Osteoblast (primary cell): ENCODE data around the gene CLTCL1. TPM values are rescaled to one million over a fixed set of nuclear protein-coding genes. Genes with fewer than 3 reads are reported as not detected.

Experiments used
- DNase-seq: peaks from one replicate; pipeline ENCODE4 v3.0.0; 2011; ENCODE audit warnings: low spot score, mixed read lengths; ENCODE audit not compliant: insufficient read length; ENCODE audit errors: missing footprints
- H2AFZ ChIP-seq: 2 replicates; pipeline ENCODE4 v1.6.0; 2011; ENCODE audit warnings: mild to moderate bottlenecking, low read length
- H3K27ac ChIP-seq: 2 replicates; pipeline ENCODE4 v1.5.1; 2011; ENCODE audit warnings: mild to moderate bottlenecking, low read depth, low read length, moderate library complexity
- H3K27me3 ChIP-seq: 2 replicates; pipeline ENCODE4 v1.6.0; 2012; ENCODE audit warnings: mild to moderate bottlenecking, control low read depth, inconsistent platforms, low read length, moderate library complexity; ENCODE audit not compliant: insufficient read depth
- H3K36me3 ChIP-seq: 2 replicates; pipeline ENCODE4 v1.5.1; 2011; ENCODE audit warnings: mild to moderate bottlenecking, low read length, control low read depth, moderate library complexity; ENCODE audit not compliant: insufficient read depth
- H3K4me1 ChIP-seq: 2 replicates; pipeline ENCODE4 v1.5.1; 2011; ENCODE audit warnings: mild to moderate bottlenecking, low read length, control low read depth, moderate library complexity; ENCODE audit not compliant: insufficient read depth
- H3K4me2 ChIP-seq: 2 replicates; pipeline ENCODE4 v1.6.0; 2011; ENCODE audit warnings: mild to moderate bottlenecking, low read length; ENCODE audit not compliant: insufficient read depth
- H3K4me3 ChIP-seq: fragments of 200-600 bp; sonication (generic); 3 replicates; pipeline ENCODE4 v1.5.1; 2012; ENCODE audit warnings: mild to moderate bottlenecking, low read length, inconsistent platforms; ENCODE audit not compliant: insufficient read depth
- H3K79me2 ChIP-seq: 2 replicates; pipeline ENCODE4 v1.6.0; 2012; ENCODE audit warnings: mild to moderate bottlenecking, low read length, control low read depth, inconsistent platforms; ENCODE audit not compliant: insufficient read depth
- H3K9me3 ChIP-seq: 2 replicates; pipeline ENCODE4 v1.5.1; 2011; ENCODE audit warnings: low read depth, low read length, control low read depth
- H4K20me1 ChIP-seq: 2 replicates; pipeline ENCODE4 v1.6.0; 2012; ENCODE audit warnings: mild to moderate bottlenecking, low read length, control low read depth; ENCODE audit not compliant: insufficient read depth
- total RNA-seq: library from RNA; depleted of rRNA; stranded (reverse); fragments of >200 nt; gene quantifications from 2 replicates; pipeline ENCODE4 v1.2.3, GENCODE V29; 2012
- TF ChIP-seq, protein P1 (sequence below): IDR thresholded peaks from 2 replicates; pipeline ENCODE4 v1.5.1; 2011; ENCODE audit warnings: mild to moderate bottlenecking, low read depth, low read length, moderate library complexity; ENCODE audit errors: extremely low read depth

Gene CLTCL1
- total RNA-seq, 1 donor: 29.7 TPM

- no peaks in the 10 kb centered on the region for H3K4me1 ChIP-seq
Measured at GRCh38 chr22:19253143-19253542, 38.4 kb downstream of the CLTCL1 start.

GRCh38 chr22:19244600-19245352 is 46.7 kb downstream of the CLTCL1 start:
- Histone ChIP-seq H3K4me3 (no peak overlapping the region), H3K27ac (no peak overlapping the region), H3K79me2 (no peaks in the 10 kb centered on the region), H3K36me3 (peaks cover 4% of the 10 kb centered on the region), H3K4me1 (no peaks in the 10 kb centered on the region), H3K27me3 (no peaks in the 10 kb centered on the region), H2AFZ (no peak overlapping the region), H4K20me1 (no peaks in the 10 kb centered on the region), H3K4me2 (no peak overlapping the region), H3K9me3 (no peaks in the 10 kb centered on the region)
- DNase-seq: no peak
- TF ChIP-seq, protein P1, sequence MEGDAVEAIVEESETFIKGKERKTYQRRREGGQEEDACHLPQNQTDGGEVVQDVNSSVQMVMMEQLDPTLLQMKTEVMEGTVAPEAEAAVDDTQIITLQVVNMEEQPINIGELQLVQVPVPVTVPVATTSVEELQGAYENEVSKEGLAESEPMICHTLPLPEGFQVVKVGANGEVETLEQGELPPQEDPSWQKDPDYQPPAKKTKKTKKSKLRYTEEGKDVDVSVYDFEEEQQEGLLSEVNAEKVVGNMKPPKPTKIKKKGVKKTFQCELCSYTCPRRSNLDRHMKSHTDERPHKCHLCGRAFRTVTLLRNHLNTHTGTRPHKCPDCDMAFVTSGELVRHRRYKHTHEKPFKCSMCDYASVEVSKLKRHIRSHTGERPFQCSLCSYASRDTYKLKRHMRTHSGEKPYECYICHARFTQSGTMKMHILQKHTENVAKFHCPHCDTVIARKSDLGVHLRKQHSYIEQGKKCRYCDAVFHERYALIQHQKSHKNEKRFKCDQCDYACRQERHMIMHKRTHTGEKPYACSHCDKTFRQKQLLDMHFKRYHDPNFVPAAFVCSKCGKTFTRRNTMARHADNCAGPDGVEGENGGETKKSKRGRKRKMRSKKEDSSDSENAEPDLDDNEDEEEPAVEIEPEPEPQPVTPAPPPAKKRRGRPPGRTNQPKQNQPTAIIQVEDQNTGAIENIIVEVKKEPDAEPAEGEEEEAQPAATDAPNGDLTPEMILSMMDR: no peak

More at GRCh38 chr22:19253143-19253542, 38.4 kb downstream of the CLTCL1 start:
- Histone ChIP-seq H2AFZ (no peak overlapping the region), H3K79me2 (no peaks in the 10 kb centered on the region), H4K20me1 (no peaks in the 10 kb centered on the region), H3K9me3 (no peaks in the 10 kb centered on the region), H3K27me3 (no peaks in the 10 kb centered on the region), H3K27ac (no peak overlapping the region), H3K4me3 (no peak overlapping the region), H3K36me3 (peaks cover 7% of the 10 kb centered on the region), H3K4me2 (no peak overlapping the region)
- no peak for DNase-seq
- TF ChIP-seq, protein P1: no peak

- DNase-seq: no peak
- TF ChIP-seq, protein P1: no peak
- Histone ChIP-seq H3K4me1 (no peaks in the 10 kb centered on the region), H4K20me1 (no peaks in the 10 kb centered on the region), H3K36me3 (peaks cover 9% of the 10 kb centered on the region), H3K27ac (no peak overlapping the region), H3K4me3 (no peak overlapping the region), H3K27me3 (no peaks in the 10 kb centered on the region), H3K79me2 (no peaks in the 10 kb centered on the region), H3K4me2 (no peak overlapping the region), H2AFZ (no peak overlapping the region), H3K9me3 (no peaks in the 10 kb centered on the region)
Measured at GRCh38 chr22:19242699-19243098, 48.8 kb downstream of the CLTCL1 start.

DNA sequence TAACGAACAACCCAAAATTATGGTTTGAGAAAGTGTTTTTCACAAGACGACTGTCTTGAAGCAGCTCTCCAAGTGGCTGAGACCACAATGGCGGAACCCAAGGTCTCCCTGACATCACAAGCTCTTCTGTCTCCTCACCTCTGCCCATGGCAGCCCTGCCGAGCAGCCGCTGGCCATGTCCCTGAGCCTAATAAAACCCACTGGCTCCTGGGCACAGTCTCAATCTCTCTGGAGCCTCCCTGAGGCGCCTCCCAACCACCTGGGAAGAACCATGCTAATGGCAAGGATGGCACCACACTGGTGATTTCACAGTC is 50.0 kb downstream of the CLTCL1 start:
- Histone ChIP-seq H3K27me3 (no peaks in the 10 kb centered on the region), H3K9me3 (no peaks in the 10 kb centered on the region), H2AFZ (no peak overlapping the region), H3K36me3 (peaks cover 9% of the 10 kb centered on the region), H3K4me3 (no peak overlapping the region), H3K27ac (no peak overlapping the region), H3K4me1 (no peaks in the 10 kb centered on the region), H3K79me2 (no peaks in the 10 kb centered on the region), H3K4me2 (no peak overlapping the region), H4K20me1 (no peaks in the 10 kb centered on the region)
- no peak for DNase-seq
- TF ChIP-seq, protein P1: no peak
